ENCODE results near the gene HAUS7. TPM values are rescaled to one million over a fixed set of nuclear protein-coding genes. Genes with fewer than 3 reads are reported as not detected.

The HAUS7 gene
- total and polyA plus RNA-seq, 4 donors: 11.3 to 42.9 (median 28.0) TPM

GRCh38 chrX:153492543-153492942 is 22.2 kb upstream of the HAUS7 start:
- no peak overlapping the region for H3K27ac ChIP-seq (ENCODE audit: low read depth in 1 of 2, low read length in 1 of 2)
- H3K27me3 ChIP-seq (ENCODE audit: control insufficient read depth in 3 of 3, insufficient read depth in 3 of 3, low read length in 2 of 3): no peaks in the 10 kb centered on the region
- ATAC-seq (ENCODE audit: insufficient read depth, low FRiP score): no peak
- no peaks in the 10 kb centered on the region for H3K36me3 ChIP-seq (ENCODE audit: control insufficient read depth in 4 of 4, insufficient read depth in 4 of 4, low read length in 4 of 4)
- H3K9ac ChIP-seq (ENCODE audit: insufficient read depth in 1 of 2, low read length in 2 of 2): no peak overlapping the region
- H3K9me3 ChIP-seq (ENCODE audit: control insufficient read depth in 4 of 4, insufficient read depth in 3 of 4, low read length in 3 of 4): no peaks in the 10 kb centered on the region
- DNase-seq: no peak
- H3K4me3 ChIP-seq: no peak overlapping the region
- WGBS, 2 donors: 74 to 75% methylated on average over 11 to 12 of the region's 12 CpGs
- no peak for TF ChIP-seq CTCF (IDR thresholded peaks at IDR 0.05; ENCODE audit: control extremely low read depth, extremely low read depth)
- peaks cover 0 to 58% (median 13%) of the 10 kb centered on the region in 5 donors for H3K4me1 ChIP-seq (ENCODE audit: control insufficient read depth in 5 of 5, insufficient read depth in 5 of 5, low read length in 5 of 5)

- Histone ChIP-seq H3K27me3 (ENCODE audit: control insufficient read depth in 3 of 3, insufficient read depth in 3 of 3, low read length in 2 of 3) (no peaks in the 10 kb centered on the region), H3K9me3 (ENCODE audit: control insufficient read depth in 4 of 4, insufficient read depth in 3 of 4, low read length in 3 of 4) (no peaks in the 10 kb centered on the region), H3K4me3 (no peak overlapping the region), H3K4me1 (ENCODE audit: control insufficient read depth in 5 of 5, insufficient read depth in 5 of 5, low read length in 5 of 5) (peaks cover 0 to 62% (median 17%) of the 10 kb centered on the region in 5 donors), H3K9ac (ENCODE audit: insufficient read depth in 1 of 2, low read length in 2 of 2) (no peak overlapping the region), H3K36me3 (ENCODE audit: control insufficient read depth in 4 of 4, insufficient read depth in 4 of 4, low read length in 4 of 4) (no peaks in the 10 kb centered on the region), H3K27ac (ENCODE audit: low read depth in 1 of 2, low read length in 1 of 2) (peak overlapping the region in 1 of 2 donors; percentile 51)
- DNase-seq (peak; percentile 52 to 67 (median 58)), ATAC-seq (ENCODE audit: insufficient read depth, low FRiP score) (no peak)
- 2 to 47% methylated on average over 7 to 11 of the region's 11 CpGs for WGBS, 2 donors
- no peak for TF ChIP-seq CTCF (IDR thresholded peaks at IDR 0.05; ENCODE audit: control extremely low read depth, extremely low read depth)
Measured at GRCh38 chrX:153491918-153492317, 21.5 kb upstream of the HAUS7 start.

- WGBS, 2 donors: 26 to 54% methylated on average over 7 to 10 of the region's 10 CpGs
- no peak for TF ChIP-seq CTCF (IDR thresholded peaks at IDR 0.05; ENCODE audit: control extremely low read depth, extremely low read depth)
- Histone ChIP-seq H3K9ac (ENCODE audit: insufficient read depth in 1 of 2, low read length in 2 of 2) (no peak overlapping the region), H3K36me3 (ENCODE audit: control insufficient read depth in 4 of 4, insufficient read depth in 4 of 4, low read length in 4 of 4) (no peaks in the 10 kb centered on the region), H3K27me3 (ENCODE audit: control insufficient read depth in 3 of 3, insufficient read depth in 3 of 3, low read length in 2 of 3) (no peaks in the 10 kb centered on the region), H3K4me3 (no peak overlapping the region), H3K4me1 (ENCODE audit: control insufficient read depth in 5 of 5, insufficient read depth in 5 of 5, low read length in 5 of 5) (peaks cover 0 to 66% (median 17%) of the 10 kb centered on the region in 5 donors), H3K27ac (ENCODE audit: low read depth in 1 of 2, low read length in 1 of 2) (peak overlapping the region in 1 of 2 donors; percentile 51), H3K9me3 (ENCODE audit: control insufficient read depth in 4 of 4, insufficient read depth in 3 of 4, low read length in 3 of 4) (no peaks in the 10 kb centered on the region)
- ATAC-seq (ENCODE audit: insufficient read depth, low FRiP score) (no peak), DNase-seq (peak; percentile 79 to 81 (median 79))
Measured at GRCh38 chrX:153491351-153491914, 21.1 kb upstream of the HAUS7 start.

Data from lung (tissue), 12 donors.